Measurements from ENCODE around the gene RNF126. TPM values are rescaled to one million over a fixed set of nuclear protein-coding genes. Genes with fewer than 3 reads are reported as not detected.

The RNF126 gene
- total RNA-seq, 6 experiments from 2014 or later: 35.8 to 39.2 (median 38.2) TPM

GRCh38 chr19:680287-681028 lies 17.4 kb upstream of the RNF126 start:
- peak; percentile 67 for TF ChIP-seq CTCF (IDR thresholded peaks at IDR 0.05)
- H3K36me3 Mint-ChIP-seq (ENCODE audit: low read depth): no peaks in the 10 kb centered on the region

GRCh38 chr19:679418-680286 lies 16.6 kb upstream of the RNF126 start:
- Mint-ChIP-seq H3K4me1 (ENCODE audit: low read depth) (peaks cover 24% of the 10 kb centered on the region), H3K36me3 (ENCODE audit: low read depth) (no peaks in the 10 kb centered on the region), H3K27ac (peak overlapping the region; percentile 46), H3K4me3 (peak overlapping the region; percentile 73), H3K27me3 (ENCODE audit: insufficient read depth) (peaks cover 5% of the 10 kb centered on the region), H3K9me3 (no peaks in the 10 kb centered on the region)
- peak; percentile 37 for DNase-seq
- TF ChIP-seq CTCF (IDR thresholded peaks at IDR 0.05): no peak

More at GRCh38 chr19:680287-681028, 17.4 kb upstream of the RNF126 start:
- H3K27ac Mint-ChIP-seq: peak overlapping the region; percentile 94
- H3K4me3 Mint-ChIP-seq: peak overlapping the region; percentile 85
- H3K4me1 Mint-ChIP-seq (ENCODE audit: low read depth): peaks cover 20% of the 10 kb centered on the region
- no peaks in the 10 kb centered on the region for H3K9me3 Mint-ChIP-seq
- peaks cover 2% of the 10 kb centered on the region for H3K27me3 Mint-ChIP-seq (ENCODE audit: insufficient read depth)
- DNase-seq: peak; percentile 98

DNA sequence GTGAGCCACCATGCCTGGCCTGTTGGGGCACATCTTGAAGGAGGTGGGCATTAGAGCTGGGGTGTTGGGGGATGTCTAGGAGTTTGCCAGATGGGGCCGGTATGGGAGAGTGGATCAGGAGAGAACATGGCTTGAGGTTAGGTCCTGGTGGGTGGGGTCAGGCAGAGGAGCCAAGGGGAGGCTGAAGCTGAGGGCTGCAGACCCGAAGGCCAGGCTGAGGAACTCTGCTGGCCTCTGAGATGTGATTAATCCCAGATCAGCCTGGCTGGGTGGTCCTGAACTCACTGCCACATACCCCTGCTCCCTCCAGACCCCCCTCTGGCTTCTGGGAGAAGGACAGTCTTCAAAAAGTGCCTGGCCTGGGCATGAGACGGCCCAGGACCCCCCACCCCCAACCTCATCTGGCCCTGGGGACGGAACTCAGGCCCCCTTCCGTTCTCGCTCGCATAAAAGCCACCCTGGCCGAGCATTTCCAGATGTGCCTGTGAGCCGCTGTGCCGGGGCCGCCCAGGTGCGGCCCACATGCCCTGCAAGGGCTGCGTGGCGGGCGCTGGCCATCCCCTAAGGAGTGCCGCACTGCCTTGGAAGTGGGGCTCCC lies 15.9 kb upstream of the RNF126 start:
- H3K9me3 Mint-ChIP-seq: no peaks in the 10 kb centered on the region
- no peak for TF ChIP-seq CTCF (IDR thresholded peaks at IDR 0.05)
- DNase-seq: no peak
- H3K36me3 Mint-ChIP-seq (ENCODE audit: low read depth): no peaks in the 10 kb centered on the region
- peaks cover 24% of the 10 kb centered on the region for H3K4me1 Mint-ChIP-seq (ENCODE audit: low read depth)
- H3K27ac Mint-ChIP-seq: peak overlapping the region; percentile 70; the same call in 1 of the 2 replicates
- H3K27me3 Mint-ChIP-seq (ENCODE audit: insufficient read depth): peaks cover 5% of the 10 kb centered on the region
- peak overlapping the region; percentile 63 for H3K4me3 Mint-ChIP-seq

- Mint-ChIP-seq H3K27ac (peak overlapping the region; percentile 38; the same call in 1 of the 2 replicates), H3K9me3 (no peaks in the 10 kb centered on the region), H3K27me3 (ENCODE audit: insufficient read depth) (peaks cover 5% of the 10 kb centered on the region), H3K4me3 (peak overlapping the region; percentile 80), H3K36me3 (ENCODE audit: low read depth) (no peaks in the 10 kb centered on the region), H3K4me1 (ENCODE audit: low read depth) (peaks cover 24% of the 10 kb centered on the region)
- no peak for TF ChIP-seq CTCF (IDR thresholded peaks at IDR 0.05)
- no peak for DNase-seq
Observed at GRCh38 chr19:677601-678436, 14.8 kb upstream of the RNF126 start.

- H3K27me3 Mint-ChIP-seq (ENCODE audit: insufficient read depth): peaks cover 5% of the 10 kb centered on the region
- H3K9me3 Mint-ChIP-seq: no peaks in the 10 kb centered on the region
- peak overlapping the region; percentile 80 for H3K4me3 Mint-ChIP-seq
- peak overlapping the region; percentile 38; the same call in 1 of the 2 replicates for H3K27ac Mint-ChIP-seq
- TF ChIP-seq CTCF (IDR thresholded peaks at IDR 0.05): no peak
- DNase-seq: peak; percentile 66
- H3K4me1 Mint-ChIP-seq (ENCODE audit: low read depth): peaks cover 24% of the 10 kb centered on the region
- no peaks in the 10 kb centered on the region for H3K36me3 Mint-ChIP-seq (ENCODE audit: low read depth)
Observed at GRCh38 chr19:677201-677600, 14.2 kb upstream of the RNF126 start.

All from HFFc6 (cell line).